IMR-90 (cell line): ENCODE data around the gene FNBP1. TPM values are rescaled to one million over a fixed set of nuclear protein-coding genes. Genes with fewer than 3 reads are reported as not detected.

Experiments used
- ATAC-seq: fragments of 200-7000 bp; cut with Tn5 transposase; 2 replicates; pipeline ENCODE4 v1.9.1; 2020; ENCODE audit warnings: low read depth, mild to moderate bottlenecking, moderate library complexity
- BruUV-seq: library from RNA; stranded (reverse); fragments of 400-500 nt; replicated peaks from 2 replicates; lab custom pipeline; 2021; lab: Mats Ljungman, UMichigan
- CTCF ChIA-PET: fragments of 300-600 bp; formaldehyde crosslinking; extraction: SDS; loops from one replicate; lab custom pipeline; 2021; ENCODE audit warnings: antibody characterized with exemption; lab: Yijun Ruan, JAX
- POLR2A ChIA-PET: fragments of 300-600 bp; sonication (Branson Sonifier 250); formaldehyde crosslinking; loops from one replicate; lab custom pipeline; 2022; ENCODE audit warnings: antibody characterized with exemption; ENCODE audit not compliant: unreplicated experiment; lab: Charles Lee
- DNase-seq: peaks from one replicate; pipeline ENCODE4 v3.0.0; 2013
- H2AFZ ChIP-seq: replicated peaks from 2 replicates; pipeline ENCODE3; 2013; ENCODE audit warnings: low read length, mild to moderate bottlenecking; ENCODE audit not compliant: poor library complexity
- H2AK5ac ChIP-seq: 2 replicates; pipeline ENCODE4 v1.6.1; 2013; ENCODE audit warnings: low read depth, low read length, inconsistent platforms
- H2AK9ac ChIP-seq: replicated peaks from 2 replicates; pipeline ENCODE3; 2013; ENCODE audit warnings: mild to moderate bottlenecking, low read depth, low read length, moderate library complexity; ENCODE audit not compliant: poor library complexity
- H2BK120ac ChIP-seq: 2 replicates; pipeline ENCODE4 v1.6.1; 2013; ENCODE audit warnings: low read depth, low read length, inconsistent platforms
- H2BK15ac ChIP-seq: 3 replicates; pipeline ENCODE4 v1.6.1; 2013; ENCODE audit warnings: low read depth, low read length, inconsistent platforms
- H2BK20ac ChIP-seq: 2 replicates; pipeline ENCODE4 v1.6.1; 2013; ENCODE audit warnings: low read depth, mild to moderate bottlenecking, inconsistent platforms, low read length, moderate library complexity
- H2BK5ac ChIP-seq: 2 replicates; pipeline ENCODE4 v1.6.1; 2013; ENCODE audit warnings: mild to moderate bottlenecking, low read depth, low read length, inconsistent platforms; ENCODE audit not compliant: poor library complexity, severe bottlenecking
- H3K14ac ChIP-seq: replicated peaks from 2 replicates; pipeline ENCODE4 v1.6.1; 2013; ENCODE audit warnings: low read depth, low read length, inconsistent platforms
- H3K18ac ChIP-seq: 2 replicates; pipeline ENCODE4 v1.6.1; 2013; ENCODE audit warnings: low read depth, low read length, control low read depth
- H3K23ac ChIP-seq: 2 replicates; pipeline ENCODE4 v1.6.1; 2013; ENCODE audit warnings: low read depth, low read length, inconsistent platforms
- H3K27ac ChIP-seq: 2 replicates; pipeline ENCODE4 v1.5.1; 2013; ENCODE audit warnings: mild to moderate bottlenecking, control low read depth, low read length; ENCODE audit not compliant: insufficient read depth
- H3K27me3 ChIP-seq: 2 replicates; pipeline ENCODE4 v1.6.1; 2013; ENCODE audit warnings: low read length; ENCODE audit not compliant: control insufficient read depth, insufficient read depth
- H3K36me3 ChIP-seq: 2 replicates; pipeline ENCODE4 v1.6.1; 2013; ENCODE audit warnings: low read length, mixed read lengths; ENCODE audit not compliant: control insufficient read depth, insufficient read depth
- H3K4ac ChIP-seq: 2 replicates; pipeline ENCODE4 v1.6.1; 2013; ENCODE audit warnings: low read depth, low read length, inconsistent platforms
- H3K4me1 ChIP-seq: 2 replicates; pipeline ENCODE4 v1.6.1; 2013; ENCODE audit warnings: low read length, mixed read lengths; ENCODE audit not compliant: control insufficient read depth, insufficient read depth
- H3K4me2 ChIP-seq: 2 replicates; pipeline ENCODE4 v1.6.1; 2013; ENCODE audit warnings: low read depth, mild to moderate bottlenecking, control low read depth, low read length, moderate library complexity
- H3K4me3 ChIP-seq: 2 replicates; pipeline ENCODE4 v1.5.1; 2013; ENCODE audit warnings: low read depth, mild to moderate bottlenecking, control low read depth, low read length, moderate library complexity; ENCODE audit not compliant: insufficient read depth
- H3K56ac ChIP-seq: 2 replicates; pipeline ENCODE4 v1.6.1; 2013; ENCODE audit warnings: low read length, inconsistent platforms; ENCODE audit not compliant: insufficient read depth; ENCODE audit errors: extremely low read depth
- H3K79me1 ChIP-seq, 2 experiments: 2 replicates each; pipeline ENCODE4 v1.6.1; 2013; ENCODE audit warnings: low read length in 2 of 2, inconsistent platforms in 1 of 2, low read depth in 1 of 2
- H3K9ac ChIP-seq: 2 replicates; pipeline ENCODE4 v1.6.1; 2013; ENCODE audit warnings: low read depth, low read length, control low read depth
- H3K9me1 ChIP-seq: 2 replicates; pipeline ENCODE4 v1.6.1; 2013; ENCODE audit warnings: low read length, inconsistent platforms; ENCODE audit not compliant: insufficient read depth
- H3K9me3 ChIP-seq: 2 replicates; pipeline ENCODE4 v1.6.1; 2013; ENCODE audit warnings: low read length; ENCODE audit not compliant: control insufficient read depth, insufficient read depth
- H4K20me1 ChIP-seq: 2 replicates; pipeline ENCODE4 v1.6.1; 2013; ENCODE audit warnings: low read length, inconsistent platforms; ENCODE audit not compliant: insufficient read depth
- H4K5ac ChIP-seq: 2 replicates; pipeline ENCODE4 v1.6.1; 2013; ENCODE audit warnings: mild to moderate bottlenecking, low read depth, low read length, control low read depth
- H4K8ac ChIP-seq, 2 experiments: 2 replicates each; pipeline ENCODE4 v1.6.1; 2013; ENCODE audit warnings: low read depth in 2 of 2, low read length in 2 of 2, control low read depth in 1 of 2, inconsistent platforms in 1 of 2
- H4K91ac ChIP-seq: 2 replicates; pipeline ENCODE4 v1.6.1; 2013; ENCODE audit warnings: low read depth, low read length, inconsistent platforms; ENCODE audit not compliant: insufficient read depth
- CEBPB ChIP-seq: IDR thresholded peaks from 2 replicates; pipeline ENCODE4 v1.6.1; 2012; ENCODE audit warnings: low read depth, low read length, improper control_type of control experiment
- CHD1 ChIP-seq: IDR thresholded peaks from 2 replicates; pipeline ENCODE4 v1.6.1; 2012; ENCODE audit warnings: low read depth, low read length, improper control_type of control experiment
- CTCF ChIP-seq: conservative IDR thresholded peaks from 2 replicates; pipeline ENCODE4 v1.5.1; 2012; ENCODE audit warnings: mild to moderate bottlenecking, low read depth, low read length, improper control_type of control experiment
- ELK1 ChIP-seq: fragments of 150-350 bp; IDR thresholded peaks from 2 replicates; pipeline ENCODE4 v1.6.1; 2016; ENCODE audit warnings: low read depth, mild to moderate bottlenecking, low read length, moderate library complexity, borderline replicate concordance
- FOS ChIP-seq: fragments of 150-350 bp; IDR thresholded peaks from 2 replicates; pipeline ENCODE4 v1.6.1; 2016; ENCODE audit warnings: low read depth, low read length
- MAFK ChIP-seq: IDR thresholded peaks from 2 replicates; pipeline ENCODE4 v1.6.1; 2012; ENCODE audit warnings: low read depth, low read length, improper control_type of control experiment
- MAZ ChIP-seq: IDR thresholded peaks from 2 replicates; pipeline ENCODE4 v1.6.1; 2012; ENCODE audit warnings: low read depth, mild to moderate bottlenecking, low read length, improper control_type of control experiment, moderate library complexity, borderline replicate concordance
- MXI1 ChIP-seq: IDR thresholded peaks from 2 replicates; pipeline ENCODE4 v1.6.1; 2012; ENCODE audit warnings: low read depth, mild to moderate bottlenecking, low read length, moderate library complexity, borderline replicate concordance
- NFE2L2 ChIP-seq: fragments of 150-350 bp; IDR thresholded peaks from 2 replicates; pipeline ENCODE4 v1.6.1; 2016; ENCODE audit warnings: low read depth, mild to moderate bottlenecking, low read length
- POLR2A ChIP-seq: IDR thresholded peaks from 2 replicates; pipeline ENCODE4 v1.6.1; 2012; ENCODE audit warnings: mild to moderate bottlenecking, low read depth, low read length
- RAD21 ChIP-seq: IDR thresholded peaks from 2 replicates; pipeline ENCODE4 v1.6.1; 2012; ENCODE audit warnings: low read length, improper control_type of control experiment
- RCOR1 ChIP-seq: IDR thresholded peaks from 2 replicates; pipeline ENCODE4 v1.6.1; 2012; ENCODE audit warnings: mild to moderate bottlenecking, low read length, improper control_type of control experiment; ENCODE audit not compliant: insufficient replicate concordance
- RFX5 ChIP-seq: IDR thresholded peaks from 2 replicates; pipeline ENCODE4 v1.8.0; 2012; ENCODE audit warnings: low read depth, mild to moderate bottlenecking, low read length, moderate library complexity
- SMC3 ChIP-seq: fragments of 150-350 bp; IDR thresholded peaks from 2 replicates; pipeline ENCODE4 v1.6.1; 2016; ENCODE audit warnings: low read depth, mild to moderate bottlenecking, antibody characterized with exemption, low read length, moderate library complexity
- USF2 ChIP-seq: fragments of 150-350 bp; IDR thresholded peaks from 2 replicates; pipeline ENCODE4 v1.6.1; 2017; ENCODE audit warnings: mild to moderate bottlenecking, antibody characterized with exemption, low read length, low read depth
- WGBS, 2 experiments: methylation state at CpG; one replicate each; pipeline versions ENCODE4 v1.1.5 to v1.1.7; 2013; ENCODE audit warnings: missing lambda C conversion rate in 2 of 2; ENCODE audit not compliant: insufficient read length in 1 of 2; ENCODE audit errors: extremely low coverage in 2 of 2; 5-methylcytosine and 5-hydroxymethylcytosine counted together
- dilution Hi-C: fragments of 300-500 bp; cut with HindIII; formaldehyde crosslinking; loops from one replicate; pipeline ENCODE4 v1.14.3; 2018; ENCODE audit warnings: low sequenced_read_pairs; ENCODE audit not compliant: unreplicated experiment
- in situ Hi-C: fragments of 300-500 bp; cut with MboI; formaldehyde crosslinking; loops from 3 replicates; pipeline ENCODE4 v1.14.3; 2019; ENCODE audit warnings: low sequenced_read_pairs, inconsistent platforms, mixed read lengths
- intact Hi-C: fragments of 100-400 bp; cut with micrococcal nuclease; formaldehyde crosslinking; loops from 2 replicates; pipeline ENCODE4 v1.10.0; 2022
- polyA plus RNA-seq, 3 experiments: library from polyadenylated mRNA; depleted of rRNA; stranded (reverse); fragments of >200 nt; gene quantifications; 2 replicates each; pipeline ENCODE4 v1.2.3, GENCODE V29; 2012; ENCODE audit warnings: low replicate concordance in 1 of 3
- total RNA-seq: library from RNA; depleted of rRNA; stranded (reverse); fragments of >200 nt; gene quantifications from 2 replicates; pipeline ENCODE4 v1.2.3, GENCODE V29; 2012

The FNBP1 gene
- total and polyA plus RNA-seq, 2 of the 4 experiments (the other 2 are of a cell fraction), result 10.3 to 15.4 TPM

GRCh38 chr9:129852579-129852978, 190.4 kb downstream of the FNBP1 start:
- Histone ChIP-seq H3K9me1 (peaks cover 3% of the 10 kb centered on the region; the same call in 1 of the 2 replicates), H4K20me1 (peaks cover 4% of the 10 kb centered on the region; the same call in 1 of the 2 replicates), H3K14ac (no peak overlapping the region), H3K4me1 (no peaks in the 10 kb centered on the region), H3K4ac (no peak overlapping the region), H2AK9ac (no peak overlapping the region), H3K79me1 (0 out of 4 replicates have a peak, but pooled peaks cover 0 to 1% of the 10 kb centered on the region in 2 experiments), H2BK20ac (no peak overlapping the region), H2AK5ac (no peak overlapping the region), H4K91ac (no peak overlapping the region), H3K9ac (no peak overlapping the region), H4K8ac (no peak overlapping the region), H3K36me3 (peaks cover 41% of the 10 kb centered on the region), H4K5ac (no peak overlapping the region), H2AFZ (no peak overlapping the region), H2BK5ac (no peak overlapping the region), H3K27ac (no peak overlapping the region), H3K4me2 (no peak overlapping the region), H3K4me3 (no peak overlapping the region), H3K56ac (no peak overlapping the region), H3K9me3 (no peaks in the 10 kb centered on the region), H2BK15ac (no peak overlapping the region), H2BK120ac (no peak overlapping the region), H3K27me3 (no peaks in the 10 kb centered on the region), H3K18ac (no peak overlapping the region), H3K23ac (no peak overlapping the region)
- POLR2A ChIA-PET, result no interaction called here
- intact Hi-C loops, result no loop called here
- dilution Hi-C loops, result no loop called here
- 83% methylated on average over 1 of the region's 5 CpGs; no CpG with 5 or more reads in 1 of the 2 experiments for WGBS, 2 experiments
- in situ Hi-C loops, result no loop called here
- ATAC-seq, result no peak
- DNase-seq, result no peak
- CTCF ChIA-PET, result no interaction called here
- BruUV-seq, result no TSS peak
- no peak for TF ChIP-seq MXI1
- TF ChIP-seq SMC3, result no peak
- no peak for TF ChIP-seq MAFK
- no peak for TF ChIP-seq CTCF
- TF ChIP-seq RCOR1, result no peak
- TF ChIP-seq CEBPB, result no peak
- TF ChIP-seq MAZ, result no peak
- no peak for TF ChIP-seq NFE2L2
- no peak for TF ChIP-seq CHD1
- TF ChIP-seq FOS, result no peak
- TF ChIP-seq ELK1, result no peak
- no peak for TF ChIP-seq RAD21
- no peak for TF ChIP-seq USF2
- TF ChIP-seq RFX5, result no peak
- no peak for TF ChIP-seq POLR2A
